Brain microvascular endothelial cell (primary cell): Measurements from ENCODE around the gene CABLES1.
"Not testable (repeated sequence)": the region's sequence is repeated elsewhere in the genome, so short reads cannot be mapped to it uniquely, and the experiment has no call there.

Experiments used
- DNase-seq: peaks from one replicate; pipeline ENCODE4 v3.0.0-alpha.2; 2020
- H3K27ac ChIP-seq: fragments of 250-450 bp; sonication (Bioruptor Pico); 2 replicates; pipeline ENCODE4 v1.5.1; 2020; ENCODE audit warnings: mild to moderate bottlenecking, moderate library complexity
- H3K27me3 ChIP-seq: fragments of 250-450 bp; sonication (Bioruptor Pico); replicated peaks from 2 replicates; pipeline ENCODE4 v1.5.1; 2020; ENCODE audit warnings: mild to moderate bottlenecking
- H3K36me3 ChIP-seq: fragments of 250-450 bp; sonication (Bioruptor Pico); replicated peaks from 2 replicates; pipeline ENCODE4 v1.5.1; 2020; ENCODE audit warnings: mild to moderate bottlenecking
- H3K4me3 ChIP-seq: 2 replicates; pipeline ENCODE4 v1.5.1; 2011; ENCODE audit warnings: low read depth, mild to moderate bottlenecking, control low read depth, low read length, moderate library complexity
- in situ Hi-C: cut with HindIII; loops from 2 replicates; pipeline ENCODE4 v1.10.0; 2017; ENCODE audit warnings: low sequenced_read_pairs, low pct_ligation_motif_present
- TF ChIP-seq, protein P1 (sequence below): IDR thresholded peaks from 2 replicates; pipeline ENCODE4 v1.5.1; 2011; ENCODE audit warnings: low read depth, mild to moderate bottlenecking, moderate library complexity, low read length, control low read depth, inconsistent platforms; ENCODE audit errors: missing control alignments

The CABLES1 gene, protein sequence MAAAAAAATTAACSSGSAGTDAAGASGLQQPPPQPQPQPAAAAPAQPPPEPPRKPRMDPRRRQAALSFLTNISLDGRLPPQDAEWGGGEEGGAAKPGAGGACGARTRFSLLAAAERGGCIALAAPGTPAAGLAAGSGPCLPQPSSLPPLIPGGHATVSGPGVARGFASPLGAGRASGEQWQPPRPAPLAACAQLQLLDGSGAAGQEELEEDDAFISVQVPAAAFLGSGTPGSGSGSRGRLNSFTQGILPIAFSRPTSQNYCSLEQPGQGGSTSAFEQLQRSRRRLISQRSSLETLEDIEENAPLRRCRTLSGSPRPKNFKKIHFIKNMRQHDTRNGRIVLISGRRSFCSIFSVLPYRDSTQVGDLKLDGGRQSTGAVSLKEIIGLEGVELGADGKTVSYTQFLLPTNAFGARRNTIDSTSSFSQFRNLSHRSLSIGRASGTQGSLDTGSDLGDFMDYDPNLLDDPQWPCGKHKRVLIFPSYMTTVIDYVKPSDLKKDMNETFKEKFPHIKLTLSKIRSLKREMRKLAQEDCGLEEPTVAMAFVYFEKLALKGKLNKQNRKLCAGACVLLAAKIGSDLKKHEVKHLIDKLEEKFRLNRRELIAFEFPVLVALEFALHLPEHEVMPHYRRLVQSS

DNA sequence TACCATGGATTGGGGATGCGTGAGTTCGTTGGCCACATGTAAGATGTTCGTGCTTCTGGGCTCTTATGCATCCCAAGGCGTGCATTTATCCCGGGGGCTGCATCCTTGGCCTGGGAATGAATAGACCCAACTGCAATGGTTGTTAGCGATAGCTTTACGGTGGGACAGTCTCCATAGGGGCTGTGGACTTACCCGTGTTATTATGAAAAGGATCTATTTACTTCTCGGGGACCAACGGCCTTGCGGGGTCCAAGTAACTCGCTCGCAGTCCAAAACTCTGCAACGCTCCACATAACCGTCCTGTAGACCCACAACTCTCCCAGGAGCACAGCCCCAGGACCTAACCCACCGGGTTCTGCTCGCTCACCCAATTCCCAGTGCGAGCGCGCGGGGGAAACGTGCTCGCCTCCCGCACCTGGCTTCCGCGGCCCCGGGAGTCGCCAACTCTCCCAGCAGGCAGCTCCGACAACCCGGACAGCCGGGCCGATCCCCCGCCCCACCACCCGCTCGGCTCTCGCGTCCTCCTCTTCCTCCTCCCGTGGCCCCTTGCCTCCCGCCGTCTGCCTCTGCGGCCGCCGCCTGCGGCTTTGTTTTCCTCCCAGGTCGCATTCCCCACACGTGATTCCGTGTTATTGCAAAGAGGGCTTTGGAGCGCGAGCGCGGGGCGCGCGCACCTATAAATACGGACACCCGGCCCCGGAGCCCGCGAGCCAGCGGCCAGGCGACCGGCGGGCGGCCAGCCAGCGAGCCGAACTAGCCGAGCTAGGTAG lies at the start of gene CABLES1:
CABLES1 (plus strand) TSS at position 706 of the 770 bp plus-strand sequence. CDS start 278 bp downstream, outside the sequence.
- in situ Hi-C loops = no loop called here
- Histone ChIP-seq H3K4me3 (peak within 1 kb of the TSS; percentile 67), H3K36me3 (no peaks in the 10 kb centered on the region), H3K27ac (peak within 1 kb of the TSS; percentile 30), H3K27me3 (no peaks in the 10 kb centered on the region)
- TF ChIP-seq, protein P1, sequence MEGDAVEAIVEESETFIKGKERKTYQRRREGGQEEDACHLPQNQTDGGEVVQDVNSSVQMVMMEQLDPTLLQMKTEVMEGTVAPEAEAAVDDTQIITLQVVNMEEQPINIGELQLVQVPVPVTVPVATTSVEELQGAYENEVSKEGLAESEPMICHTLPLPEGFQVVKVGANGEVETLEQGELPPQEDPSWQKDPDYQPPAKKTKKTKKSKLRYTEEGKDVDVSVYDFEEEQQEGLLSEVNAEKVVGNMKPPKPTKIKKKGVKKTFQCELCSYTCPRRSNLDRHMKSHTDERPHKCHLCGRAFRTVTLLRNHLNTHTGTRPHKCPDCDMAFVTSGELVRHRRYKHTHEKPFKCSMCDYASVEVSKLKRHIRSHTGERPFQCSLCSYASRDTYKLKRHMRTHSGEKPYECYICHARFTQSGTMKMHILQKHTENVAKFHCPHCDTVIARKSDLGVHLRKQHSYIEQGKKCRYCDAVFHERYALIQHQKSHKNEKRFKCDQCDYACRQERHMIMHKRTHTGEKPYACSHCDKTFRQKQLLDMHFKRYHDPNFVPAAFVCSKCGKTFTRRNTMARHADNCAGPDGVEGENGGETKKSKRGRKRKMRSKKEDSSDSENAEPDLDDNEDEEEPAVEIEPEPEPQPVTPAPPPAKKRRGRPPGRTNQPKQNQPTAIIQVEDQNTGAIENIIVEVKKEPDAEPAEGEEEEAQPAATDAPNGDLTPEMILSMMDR = no peak
- DNase-seq = peak; percentile 43

DNA sequence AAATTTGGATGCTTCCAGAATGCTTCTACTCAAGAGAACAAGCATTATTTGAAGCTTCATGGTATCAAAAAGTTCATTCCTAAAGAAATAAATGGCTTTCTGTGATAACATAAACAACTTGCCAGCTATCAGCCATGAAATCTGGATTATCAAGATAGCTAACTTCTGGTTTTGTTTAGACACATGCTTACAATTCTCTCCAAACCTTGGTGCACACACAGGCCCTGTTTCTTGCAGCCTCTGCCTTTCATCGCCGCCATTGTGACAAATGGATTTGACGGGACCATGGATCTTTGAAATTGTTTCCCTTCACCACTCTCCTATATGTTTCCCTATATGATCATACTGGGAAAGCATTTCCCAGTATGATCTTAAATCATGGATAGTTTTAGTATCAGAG lies 47.9 kb upstream of the CABLES1 start:
- H3K4me3 ChIP-seq = no peak overlapping the region
- H3K27me3 ChIP-seq = no peaks in the 10 kb centered on the region
- TF ChIP-seq, protein P1 = no peak
- no peak overlapping the region for H3K27ac ChIP-seq
- in situ Hi-C loops = no loop called here
- no peak for DNase-seq
- H3K36me3 ChIP-seq = no peaks in the 10 kb centered on the region

DNA sequence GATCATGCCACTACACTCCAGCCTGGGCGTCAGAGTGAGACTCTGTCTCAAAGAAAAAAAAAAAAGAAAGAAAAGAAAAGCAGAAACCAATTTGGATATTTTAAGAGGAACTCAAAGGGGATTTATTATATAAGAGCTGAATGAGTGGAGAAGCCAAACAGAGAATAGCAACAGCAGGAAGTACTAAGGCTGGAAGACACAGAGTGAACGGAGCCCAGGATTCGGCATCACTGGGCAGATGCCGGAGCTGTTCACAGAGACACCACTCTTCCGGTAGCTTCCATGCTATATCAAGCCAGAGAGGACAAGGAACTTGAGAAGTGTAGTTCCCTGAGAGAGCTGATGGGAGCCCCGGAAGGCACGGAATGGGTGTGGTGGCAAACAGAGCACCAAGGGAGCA lies 47.0 kb upstream of the CABLES1 start:
- in situ Hi-C loops = no loop called here
- H3K27me3 ChIP-seq = no peaks in the 10 kb centered on the region
- H3K27ac ChIP-seq = no peak overlapping the region
- no peaks in the 10 kb centered on the region for H3K36me3 ChIP-seq
- TF ChIP-seq, protein P1 = no peak
- H3K4me3 ChIP-seq = no peak overlapping the region
- no peak for DNase-seq

DNA sequence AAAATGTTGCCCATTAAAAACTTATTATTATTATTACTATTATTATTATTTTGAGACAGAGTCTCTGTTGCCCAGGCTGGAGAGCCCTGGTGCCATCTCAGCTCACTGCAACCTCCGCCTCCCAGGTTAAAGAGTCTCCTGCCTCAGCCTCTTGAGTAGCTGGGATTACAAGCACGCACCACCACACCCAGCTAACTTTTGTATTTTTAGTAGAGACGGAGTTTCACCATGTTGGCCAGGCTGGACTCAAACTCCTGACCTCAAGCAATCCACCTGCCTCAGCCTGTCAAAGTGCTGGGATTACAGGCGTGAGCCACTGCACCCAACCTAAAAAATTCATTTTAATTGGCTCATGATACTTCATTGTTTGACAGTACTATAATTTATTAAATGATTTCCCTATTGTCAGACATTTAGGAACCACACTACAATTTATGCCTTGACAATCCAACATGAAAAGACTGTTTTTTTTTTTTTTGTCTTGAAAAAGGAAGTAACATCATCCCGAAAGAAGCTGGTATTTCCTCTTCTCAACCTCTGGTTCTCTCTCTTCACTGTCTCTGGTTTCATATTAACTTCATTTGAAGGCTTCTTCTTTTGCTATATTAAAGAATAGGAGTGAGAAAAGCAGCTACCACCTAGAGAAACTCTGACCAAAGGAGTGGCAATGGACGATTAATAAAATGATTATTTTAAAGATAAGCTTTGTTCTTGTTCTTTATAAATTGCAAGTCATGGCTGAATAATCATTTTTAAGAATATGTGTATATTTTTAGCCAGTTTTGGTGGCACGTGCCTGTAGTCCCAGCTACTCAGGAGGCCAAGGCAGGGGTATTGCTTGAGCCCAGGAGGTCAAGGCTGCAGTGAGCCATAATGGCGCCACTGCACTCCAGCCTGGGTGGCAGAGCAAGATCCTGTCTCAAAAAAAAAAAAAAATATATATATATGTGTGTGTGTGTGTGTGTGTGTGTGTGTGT lies 44.0 kb upstream of the CABLES1 start:
- peak overlapping the region; percentile 75 for H3K27ac ChIP-seq
- in situ Hi-C loops, H3K4me3 ChIP-seq, H3K36me3 ChIP-seq, H3K27me3 ChIP-seq, DNase-seq: not testable (repeated sequence)

DNA sequence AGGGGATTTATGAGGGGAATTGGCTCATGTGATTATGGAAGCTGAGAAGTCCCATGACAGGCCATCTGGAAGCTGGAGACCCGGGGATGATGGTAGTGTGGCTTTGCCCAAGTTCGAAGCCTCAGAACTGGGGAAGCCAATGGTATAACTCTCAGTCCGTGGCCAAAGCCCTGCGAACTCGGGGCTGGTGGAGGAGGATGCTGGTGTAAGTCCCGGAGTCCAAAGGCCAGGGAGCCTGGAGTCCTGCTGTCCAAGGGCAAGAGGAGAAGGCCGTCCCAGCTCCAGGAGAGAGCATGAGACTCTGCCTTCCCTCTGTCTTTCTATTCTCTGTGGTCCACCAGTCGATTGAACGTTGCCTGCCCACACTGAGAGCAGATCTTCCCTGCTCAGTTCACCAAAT lies 43.2 kb upstream of the CABLES1 start:
- Histone ChIP-seq H3K27me3 (no peaks in the 10 kb centered on the region), H3K27ac (no peak overlapping the region), H3K4me3 (no peak overlapping the region), H3K36me3 (no peaks in the 10 kb centered on the region)
- in situ Hi-C loops = no loop called here
- no peak for DNase-seq
- TF ChIP-seq, protein P1 = no peak

DNA sequence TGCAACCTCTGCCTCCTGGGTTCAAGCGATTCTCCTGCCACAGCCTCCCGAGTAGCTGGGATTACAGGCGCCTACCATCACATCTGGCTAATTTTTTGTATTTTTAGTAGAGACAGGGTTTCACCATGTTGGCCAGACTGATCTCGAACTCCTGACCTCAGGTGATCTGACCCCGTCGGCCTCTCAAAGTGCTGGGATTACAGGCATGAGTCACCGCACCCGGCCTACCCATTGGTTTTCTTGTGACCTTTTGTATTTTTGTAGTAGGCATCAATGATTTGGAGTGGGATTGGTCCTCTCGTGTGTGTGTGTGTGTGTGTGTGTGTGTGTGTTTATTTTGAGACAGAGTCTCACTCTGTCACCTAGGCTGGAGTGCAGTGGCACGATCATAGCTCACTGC lies 42.2 kb upstream of the CABLES1 start:
- H3K27me3 ChIP-seq, DNase-seq, H3K4me3 ChIP-seq, in situ Hi-C loops, H3K27ac ChIP-seq, H3K36me3 ChIP-seq: not testable (repeated sequence)
